Transverse colon (tissue), 4 donors: ENCODE measurements around the gene LAMC1.

Source experiments
- CTCF ChIP-seq, 5 experiments: fragments of 200-600 bp in 3 of 5; fragments of 450-650 bp in 2 of 5; sonication (generic) in 3 of 5; IDR thresholded peaks; 1 replicate in 2 of 5; 2 replicates in 3 of 5; pipeline ENCODE4 v1.5.1; 2016 to 2017; ENCODE audit warnings: antibody characterized with exemption in 5 of 5, inconsistent platforms in 3 of 5, mild to moderate bottlenecking in 2 of 5, moderate library complexity in 1 of 5
- POLR2A ChIP-seq: fragments of 450-650 bp; IDR thresholded peaks from one replicate; pipeline ENCODE4 v1.6.1; 2016; ENCODE audit warnings: antibody characterized with exemption, mild to moderate bottlenecking, moderate library complexity
- POLR2AphosphoS5 ChIP-seq, 3 donors: sonication (generic); formaldehyde crosslinking; IDR thresholded peaks; one replicate each; pipeline ENCODE4 v1.6.1; 2016; ENCODE audit warnings: antibody characterized with exemption in 3 of 3

GRCh38 chr1:182984621-182985020 is 38.6 kb upstream of the LAMC1 start:
- no peak for TF ChIP-seq POLR2A
- TF ChIP-seq CTCF (IDR thresholded peaks at IDR 0.05) = no peak
- no peak for TF ChIP-seq POLR2AphosphoS5 (IDR thresholded peaks at IDR 0.05)
